Gastrocnemius medialis (tissue), 4 donors: ENCODE results near the gene BBS9. TPM values are rescaled to one million over a fixed set of nuclear protein-coding genes. Genes with fewer than 3 reads are reported as not detected.

Source experiments
- ATAC-seq, 2 donors: fragments of 150-250 bp; one replicate each; pipeline ENCODE4 v1.9.1; 2016
- DNase-seq, 2 donors: peaks; one replicate each; pipeline ENCODE4 v3.0.0-alpha.2; 2019
- H3K27ac ChIP-seq, 4 donors: fragments of 200-600 bp; sonication (generic); 1 replicate in 1 of 4; 2 replicates in 3 of 4; pipeline ENCODE4 v1.5.1; 2016 to 2018; ENCODE audit warnings: mild to moderate bottlenecking in 2 of 4, moderate library complexity in 1 of 4
- H3K27me3 ChIP-seq, 3 donors: fragments of 200-600 bp; sonication (generic) in 2 of 3; 1 replicate in 1 of 3; 2 replicates in 2 of 3; pipeline versions ENCODE4 v1.5.1 to v1.6.0; 2016 to 2019; ENCODE audit warnings: mild to moderate bottlenecking in 1 of 3, moderate library complexity in 1 of 3
- H3K36me3 ChIP-seq, 2 donors: fragments of 200-600 bp; sonication (generic) in 1 of 2; one replicate each; pipeline ENCODE4 v1.5.1; 2017 to 2018
- H3K4me1 ChIP-seq, 2 donors: fragments of 200-600 bp; sonication (generic) in 1 of 2; one replicate each; pipeline ENCODE4 v1.5.1; 2016 to 2017; ENCODE audit warnings: mild to moderate bottlenecking in 2 of 2
- H3K4me3 ChIP-seq, 4 donors: fragments of 200-600 bp; sonication (generic) in 3 of 4; 1 replicate in 1 of 4; 2 replicates in 3 of 4; pipeline ENCODE4 v1.5.1; 2016 to 2019; ENCODE audit warnings: mild to moderate bottlenecking in 2 of 4
- H3K9me3 ChIP-seq, 3 donors: fragments of 200-600 bp; sonication (generic) in 2 of 3; 1 replicate in 1 of 3; 2 replicates in 2 of 3; pipeline ENCODE4 v1.5.1; 2016 to 2019
- POLR2A ChIP-seq, 2 donors: fragments of 450-650 bp; IDR thresholded peaks; one replicate each; pipeline ENCODE4 v1.6.1; 2017; ENCODE audit warnings: antibody characterized with exemption in 2 of 2, mild to moderate bottlenecking in 2 of 2, moderate library complexity in 2 of 2
- in situ Hi-C, 4 donors: fragments of 200-750 bp; cut with MboI; loops; one replicate each; pipeline versions ENCODE4 v1.15.0 to v1.8.0; 2017; ENCODE audit warnings: low sequenced_read_pairs in 4 of 4
- intact Hi-C: fragments of 100-400 bp; cut with DNase I; formaldehyde crosslinking; loops from one replicate; pipeline ENCODE4 v1.15.1; 2023; ENCODE audit warnings: low total_unique reads
- total RNA-seq, 4 donors: library from RNA; depleted of rRNA; stranded (reverse); fragments of >200 nt; gene quantifications; one replicate each; pipeline versions ENCODE4 v1.1.0 to v1.2.3, GENCODE V29; 2016
- TF ChIP-seq, protein P1 (sequence below), 5 experiments: fragments of 450-650 bp in 3 of 5; fragments of 200-600 bp in 2 of 5; sonication (generic) in 2 of 5; IDR thresholded peaks in 4 of 5; conservative IDR thresholded peaks in 1 of 5; 1 replicate in 4 of 5; 2 replicates in 1 of 5; pipeline ENCODE4 v1.5.1; 2016 to 2019; ENCODE audit warnings: antibody characterized with exemption in 5 of 5, mild to moderate bottlenecking in 3 of 5, moderate library complexity in 3 of 5

BBS9 gene
- total RNA-seq, 4 donors from 2014 or later = 3.5 to 6.5 (median 5.4) TPM

DNA sequence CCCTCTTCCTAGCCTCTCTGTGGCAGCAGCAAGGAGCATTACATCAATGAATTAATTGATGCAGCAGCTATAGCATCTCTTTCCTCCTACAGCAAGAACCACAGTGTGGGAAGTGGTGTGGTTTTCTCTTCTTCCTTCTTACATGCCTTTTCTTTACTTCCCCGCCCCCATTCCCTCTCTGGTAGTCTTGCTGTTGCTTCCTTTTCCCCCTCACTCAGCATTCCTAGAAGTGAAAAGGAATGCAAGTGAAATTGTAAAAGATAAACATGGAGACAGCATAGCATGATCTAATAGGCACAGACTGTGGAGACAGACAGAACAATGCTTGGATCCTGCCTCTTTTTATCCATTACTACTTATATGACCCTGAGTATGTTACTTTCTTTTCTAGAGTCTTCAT lies 405.5 kb downstream of the BBS9 start:
- H3K27ac ChIP-seq = no peak overlapping the region
- DNase-seq (no peak), ATAC-seq (no peak)
- no peak for TF ChIP-seq POLR2A (IDR thresholded peaks at IDR 0.05)
- TF ChIP-seq, protein P1, sequence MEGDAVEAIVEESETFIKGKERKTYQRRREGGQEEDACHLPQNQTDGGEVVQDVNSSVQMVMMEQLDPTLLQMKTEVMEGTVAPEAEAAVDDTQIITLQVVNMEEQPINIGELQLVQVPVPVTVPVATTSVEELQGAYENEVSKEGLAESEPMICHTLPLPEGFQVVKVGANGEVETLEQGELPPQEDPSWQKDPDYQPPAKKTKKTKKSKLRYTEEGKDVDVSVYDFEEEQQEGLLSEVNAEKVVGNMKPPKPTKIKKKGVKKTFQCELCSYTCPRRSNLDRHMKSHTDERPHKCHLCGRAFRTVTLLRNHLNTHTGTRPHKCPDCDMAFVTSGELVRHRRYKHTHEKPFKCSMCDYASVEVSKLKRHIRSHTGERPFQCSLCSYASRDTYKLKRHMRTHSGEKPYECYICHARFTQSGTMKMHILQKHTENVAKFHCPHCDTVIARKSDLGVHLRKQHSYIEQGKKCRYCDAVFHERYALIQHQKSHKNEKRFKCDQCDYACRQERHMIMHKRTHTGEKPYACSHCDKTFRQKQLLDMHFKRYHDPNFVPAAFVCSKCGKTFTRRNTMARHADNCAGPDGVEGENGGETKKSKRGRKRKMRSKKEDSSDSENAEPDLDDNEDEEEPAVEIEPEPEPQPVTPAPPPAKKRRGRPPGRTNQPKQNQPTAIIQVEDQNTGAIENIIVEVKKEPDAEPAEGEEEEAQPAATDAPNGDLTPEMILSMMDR (IDR thresholded peaks at IDR 0.05 in 4 of 5, conservative IDR thresholded peaks at IDR 0.05 in 1 of 5) = no peak
- peaks cover 10 to 33% of the 10 kb centered on the region in 2 donors for H3K4me1 ChIP-seq
- H3K4me3 ChIP-seq = no peak overlapping the region
- H3K27me3 ChIP-seq = no peaks in the 10 kb centered on the region
- no peaks in the 10 kb centered on the region for H3K36me3 ChIP-seq
- intact Hi-C loops (no loop called here), in situ Hi-C loops (no loop called here)
- no peaks in the 10 kb centered on the region for H3K9me3 ChIP-seq

DNA sequence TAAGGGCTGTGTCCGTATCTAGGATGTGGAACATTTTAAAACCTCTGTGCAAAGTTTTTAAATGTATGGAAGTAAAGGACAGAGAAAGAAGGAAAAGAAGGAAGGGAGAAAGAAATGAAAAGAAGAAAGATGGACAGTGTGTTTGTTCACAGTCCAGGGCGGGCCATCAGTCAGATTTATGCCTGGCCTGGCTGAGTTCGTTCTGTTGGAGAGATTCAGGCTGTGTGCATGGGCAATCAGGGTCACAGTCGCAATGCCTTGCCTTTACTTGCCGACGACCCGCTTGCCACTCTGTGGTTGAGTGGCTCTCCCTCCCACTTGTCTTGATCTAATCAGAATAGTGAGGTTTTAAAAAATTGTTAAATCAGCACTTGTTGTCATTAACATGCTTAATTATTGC lies 406.6 kb downstream of the BBS9 start:
- no peak overlapping the region for H3K27ac ChIP-seq
- peaks cover 16 to 39% of the 10 kb centered on the region in 2 donors for H3K4me1 ChIP-seq
- no peaks in the 10 kb centered on the region for H3K9me3 ChIP-seq
- DNase-seq = no peak
- H3K36me3 ChIP-seq = no peaks in the 10 kb centered on the region
- in situ Hi-C loops = no loop called here
- no peaks in the 10 kb centered on the region for H3K27me3 ChIP-seq
- TF ChIP-seq POLR2A (IDR thresholded peaks at IDR 0.05) = no peak
- TF ChIP-seq, protein P1 (IDR thresholded peaks at IDR 0.05 in 4 of 5, conservative IDR thresholded peaks at IDR 0.05 in 1 of 5) = no peak
- H3K4me3 ChIP-seq = no peak overlapping the region
- intact Hi-C loops = no loop called here
- ATAC-seq = no peak

DNA sequence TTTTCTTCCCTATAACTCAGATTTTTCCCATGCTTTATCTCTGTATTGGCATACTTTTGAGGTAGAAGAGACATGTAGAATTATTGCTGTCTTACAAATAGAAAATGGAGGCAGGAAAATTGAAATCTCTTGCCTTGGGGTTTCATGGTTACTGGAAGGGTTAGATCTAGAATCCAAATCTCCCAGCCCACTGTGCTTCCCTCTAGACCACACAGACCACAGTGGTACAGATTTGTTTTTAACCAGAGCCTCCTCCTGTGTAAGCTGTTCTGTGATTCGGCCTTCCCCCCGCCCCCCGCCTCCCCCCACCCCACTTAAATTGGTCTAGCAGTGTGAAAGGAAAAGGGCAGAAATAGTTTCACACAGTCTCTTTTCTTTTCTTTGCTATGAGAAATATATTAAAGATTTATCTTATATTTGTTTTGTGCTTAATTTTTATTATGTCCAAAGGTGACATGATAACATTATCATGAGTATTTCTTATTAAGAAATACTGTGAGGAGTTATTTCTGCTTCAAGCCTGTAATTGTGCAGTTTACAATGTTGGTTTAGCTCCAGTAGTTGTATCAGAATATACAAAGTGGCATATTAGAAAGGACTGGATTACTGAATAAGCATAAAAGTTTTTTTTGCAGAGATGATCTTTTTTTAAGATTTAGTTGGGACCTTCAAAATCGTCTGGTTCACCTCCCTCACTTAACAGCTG lies 407.2 kb downstream of the BBS9 start:
- intact Hi-C loops = no loop called here
- Histone ChIP-seq H3K4me3 (no peak overlapping the region), H3K9me3 (no peaks in the 10 kb centered on the region), H3K27ac (no peak overlapping the region), H3K4me1 (peaks cover 16 to 39% of the 10 kb centered on the region in 2 donors), H3K36me3 (no peaks in the 10 kb centered on the region), H3K27me3 (no peaks in the 10 kb centered on the region)
- DNase-seq (no peak), ATAC-seq (no peak)
- TF ChIP-seq, protein P1 (IDR thresholded peaks at IDR 0.05 in 4 of 5, conservative IDR thresholded peaks at IDR 0.05 in 1 of 5) = no peak
- TF ChIP-seq POLR2A (IDR thresholded peaks at IDR 0.05) = no peak
- in situ Hi-C loops = no loop called here

DNA sequence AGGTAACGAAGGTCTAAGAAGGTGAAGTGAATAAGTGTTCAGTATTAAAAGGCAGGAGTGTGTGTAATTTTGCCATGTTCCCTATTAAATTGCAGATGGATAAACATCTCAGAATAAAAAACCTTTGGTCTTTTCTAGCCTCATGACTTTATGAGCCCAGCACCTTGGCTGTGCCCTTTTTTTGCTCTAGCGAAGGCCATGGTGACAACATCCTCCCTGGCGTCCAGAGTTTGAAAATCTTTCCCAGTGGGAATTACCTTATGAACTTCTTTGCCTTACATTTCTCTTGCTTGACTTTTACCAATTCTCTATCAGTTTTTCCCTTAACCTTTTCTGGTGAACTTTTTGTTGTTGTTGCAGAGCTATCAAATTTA lies 407.7 kb downstream of the BBS9 start:
- peaks cover 16 to 39% of the 10 kb centered on the region in 2 donors for H3K4me1 ChIP-seq
- H3K36me3 ChIP-seq = no peaks in the 10 kb centered on the region
- H3K27me3 ChIP-seq = no peaks in the 10 kb centered on the region
- H3K27ac ChIP-seq = no peak overlapping the region
- TF ChIP-seq POLR2A (IDR thresholded peaks at IDR 0.05) = no peak
- TF ChIP-seq, protein P1 (IDR thresholded peaks at IDR 0.05 in 4 of 5, conservative IDR thresholded peaks at IDR 0.05 in 1 of 5) = no peak
- no peak for DNase-seq
- in situ Hi-C loops = no loop called here
- no peak overlapping the region for H3K4me3 ChIP-seq
- no peak for ATAC-seq
- intact Hi-C loops = no loop called here
- no peaks in the 10 kb centered on the region for H3K9me3 ChIP-seq

DNA sequence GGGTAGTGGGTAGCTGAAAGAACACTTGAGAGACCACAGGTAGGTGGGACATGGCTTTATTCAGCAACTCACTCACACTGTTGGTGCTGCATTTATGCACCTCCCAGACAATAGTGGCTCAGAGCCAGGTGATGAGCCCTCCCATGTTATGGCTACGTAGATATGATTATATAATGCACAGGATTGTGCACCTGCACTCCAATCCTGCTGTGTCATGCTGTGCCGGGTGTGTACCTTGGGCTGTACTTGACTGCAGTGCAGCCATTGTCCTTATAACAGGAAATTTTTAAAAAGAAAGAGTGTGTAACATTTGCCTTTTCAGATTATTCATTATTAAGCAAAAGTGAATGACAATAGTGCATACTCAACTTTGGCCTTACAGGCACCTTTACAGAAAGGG lies 409.8 kb downstream of the BBS9 start:
- ATAC-seq = no peak
- no peaks in the 10 kb centered on the region for H3K36me3 ChIP-seq
- no peaks in the 10 kb centered on the region for H3K27me3 ChIP-seq
- H3K4me3 ChIP-seq = no peak overlapping the region
- in situ Hi-C loops = no loop called here
- H3K9me3 ChIP-seq = no peaks in the 10 kb centered on the region
- DNase-seq = no peak
- TF ChIP-seq, protein P1 (IDR thresholded peaks at IDR 0.05 in 4 of 5, conservative IDR thresholded peaks at IDR 0.05 in 1 of 5) = no peak
- TF ChIP-seq POLR2A (IDR thresholded peaks at IDR 0.05) = no peak
- intact Hi-C loops = no loop called here
- H3K27ac ChIP-seq = no peak overlapping the region
- peaks cover 16 to 39% of the 10 kb centered on the region in 2 donors for H3K4me1 ChIP-seq
